ENCODE results near the gene IGFBP7.
"Not testable (repeated sequence)": the region's sequence is repeated elsewhere in the genome, so short reads cannot be mapped to it uniquely, and the experiment has no call there.

Gene IGFBP7

GRCh38 chr4:57064811-57065711 lies 45.1 kb downstream of the IGFBP7 start:
- TF ChIP-seq CTCF (IDR thresholded peaks at IDR 0.05), result no peak

GRCh38 chr4:57064120-57064519 lies 46.1 kb downstream of the IGFBP7 start:
- Histone ChIP-seq H3K4me1 (ENCODE audit: control insufficient read depth in 1 of 2, insufficient read depth in 1 of 2, low read depth in 1 of 2, low read length in 1 of 2) (no peaks in the 10 kb centered on the region), H3K36me3 (no peaks in the 10 kb centered on the region), H3K9me3 (no peaks in the 10 kb centered on the region), H3K27ac (no peak overlapping the region), H3K4me3 (ENCODE audit: low read depth in 1 of 2, low read length in 1 of 2) (no peak overlapping the region), H3K27me3 (no peaks in the 10 kb centered on the region)
- TF ChIP-seq CTCF (IDR thresholded peaks at IDR 0.05), result no peak

More at GRCh38 chr4:57064811-57065711, 45.1 kb downstream of the IGFBP7 start:
- Histone ChIP-seq H3K9me3 (no peaks in the 10 kb centered on the region), H3K27ac (no peak overlapping the region), H3K4me1 (ENCODE audit: control insufficient read depth in 1 of 2, insufficient read depth in 1 of 2, low read depth in 1 of 2, low read length in 1 of 2) (no peaks in the 10 kb centered on the region), H3K36me3 (no peaks in the 10 kb centered on the region), H3K27me3 (no peaks in the 10 kb centered on the region), H3K4me3 (ENCODE audit: low read depth in 1 of 2, low read length in 1 of 2) (no peak overlapping the region)

- H3K36me3 ChIP-seq, result no peaks in the 10 kb centered on the region
- no peak for TF ChIP-seq CTCF (IDR thresholded peaks at IDR 0.05)
- H3K9me3 ChIP-seq, result no peaks in the 10 kb centered on the region
- no peaks in the 10 kb centered on the region for H3K27me3 ChIP-seq
- no peak overlapping the region for H3K4me3 ChIP-seq (ENCODE audit: low read depth in 1 of 2, low read length in 1 of 2)
- H3K4me1 ChIP-seq (ENCODE audit: control insufficient read depth in 1 of 2, insufficient read depth in 1 of 2, low read depth in 1 of 2, low read length in 1 of 2), result no peaks in the 10 kb centered on the region
- no peak overlapping the region for H3K27ac ChIP-seq
Observed at GRCh38 chr4:57063518-57063917, 46.7 kb downstream of the IGFBP7 start.

GRCh38 chr4:57061395-57061794 lies 48.8 kb downstream of the IGFBP7 start:
- Histone ChIP-seq H3K27ac (no peak overlapping the region), H3K4me3 (ENCODE audit: low read depth in 1 of 2, low read length in 1 of 2) (no peak overlapping the region), H3K4me1 (ENCODE audit: control insufficient read depth in 1 of 2, insufficient read depth in 1 of 2, low read depth in 1 of 2, low read length in 1 of 2) (no peaks in the 10 kb centered on the region), H3K9me3 (no peaks in the 10 kb centered on the region), H3K36me3 (no peaks in the 10 kb centered on the region), H3K27me3 (no peaks in the 10 kb centered on the region)
- TF ChIP-seq CTCF (IDR thresholded peaks at IDR 0.05), result no peak

GRCh38 chr4:57060717-57061067 lies 49.5 kb downstream of the IGFBP7 start:
- not testable (repeated sequence) for H3K27ac ChIP-seq; H3K4me3 ChIP-seq (ENCODE audit: low read depth in 1 of 2, low read length in 1 of 2); H3K9me3 ChIP-seq; H3K4me1 ChIP-seq (ENCODE audit: control insufficient read depth in 1 of 2, insufficient read depth in 1 of 2, low read depth in 1 of 2, low read length in 1 of 2); H3K27me3 ChIP-seq; H3K36me3 ChIP-seq

- no peak for TF ChIP-seq CTCF (IDR thresholded peaks at IDR 0.05)
- Histone ChIP-seq H3K27me3 (no peaks in the 10 kb centered on the region), H3K9me3 (no peaks in the 10 kb centered on the region), H3K4me3 (ENCODE audit: low read depth in 1 of 2, low read length in 1 of 2) (no peak overlapping the region), H3K36me3 (no peaks in the 10 kb centered on the region), H3K4me1 (ENCODE audit: control insufficient read depth in 1 of 2, insufficient read depth in 1 of 2, low read depth in 1 of 2, low read length in 1 of 2) (no peaks in the 10 kb centered on the region), H3K27ac (no peak overlapping the region)
Observed at GRCh38 chr4:57059890-57060716, 50.1 kb downstream of the IGFBP7 start.
